Right atrium auricular region (tissue), 2 donors: ENCODE data around the gene NEURL2. TPM values are rescaled to one million over a fixed set of nuclear protein-coding genes. Genes with fewer than 3 reads are reported as not detected.

ENCODE experiments used
- DNase-seq: peaks from one replicate; pipeline ENCODE4 v3.0.0-alpha.2; 2019; ENCODE audit warnings: low spot score
- H3K27ac ChIP-seq, 2 donors: fragments of 200-600 bp; sonication (generic); 1 replicate in 1 of 2; 2 replicates in 1 of 2; pipeline ENCODE4 v1.5.1; 2016 to 2019
- H3K27me3 ChIP-seq, 2 donors: fragments of 200-600 bp; sonication (generic); one replicate each; pipeline versions ENCODE4 v1.5.1 to v1.6.0; 2017 to 2019
- H3K36me3 ChIP-seq: fragments of 200-600 bp; sonication (generic); one replicate; pipeline ENCODE4 v1.5.1; 2016
- H3K4me1 ChIP-seq, 2 donors: fragments of 200-600 bp; sonication (generic); one replicate each; pipeline versions ENCODE4 v1.5.1 to v1.6.0; 2017 to 2019
- H3K4me3 ChIP-seq, 2 donors: fragments of 200-600 bp; sonication (generic); 1 replicate in 1 of 2; 2 replicates in 1 of 2; pipeline ENCODE4 v1.5.1; 2017 to 2019; ENCODE audit warnings: mild to moderate bottlenecking in 1 of 2, moderate library complexity in 1 of 2
- H3K9me3 ChIP-seq, 2 donors: fragments of 200-600 bp; sonication (generic); one replicate each; pipeline ENCODE4 v1.5.1; 2019
- CTCF ChIP-seq, 2 donors: fragments of 200-600 bp; sonication (generic); IDR thresholded peaks; one replicate each; pipeline ENCODE4 v1.5.1; 2019; ENCODE audit warnings: antibody characterized with exemption in 2 of 2
- total RNA-seq, 2 donors: library from RNA; depleted of rRNA; stranded (reverse); fragments of >200 nt; gene quantifications; one replicate each; pipeline ENCODE4 v1.1.0, GENCODE V29; 2016

The NEURL2 gene
- total RNA-seq, 2 donors from 2014 or later, result 8.7 to 8.8 TPM

GRCh38 chr20:45913116-45913515 is 22.1 kb upstream of the NEURL2 start:
- Histone ChIP-seq H3K9me3 (no peaks in the 10 kb centered on the region), H3K4me3 (no peak overlapping the region), H3K4me1 (peaks cover 0 to 33% of the 10 kb centered on the region in 2 donors), H3K27ac (peak overlapping the region; percentile 25 to 82), H3K36me3 (no peaks in the 10 kb centered on the region), H3K27me3 (no peaks in the 10 kb centered on the region)
- TF ChIP-seq CTCF (IDR thresholded peaks at IDR 0.05), result no peak
- no peak for DNase-seq

GRCh38 chr20:45912344-45912682 is 21.3 kb upstream of the NEURL2 start:
- TF ChIP-seq CTCF (IDR thresholded peaks at IDR 0.05), result no peak
- peaks cover 0 to 31% of the 10 kb centered on the region in 2 donors for H3K4me1 ChIP-seq
- no peaks in the 10 kb centered on the region for H3K27me3 ChIP-seq

DNA sequence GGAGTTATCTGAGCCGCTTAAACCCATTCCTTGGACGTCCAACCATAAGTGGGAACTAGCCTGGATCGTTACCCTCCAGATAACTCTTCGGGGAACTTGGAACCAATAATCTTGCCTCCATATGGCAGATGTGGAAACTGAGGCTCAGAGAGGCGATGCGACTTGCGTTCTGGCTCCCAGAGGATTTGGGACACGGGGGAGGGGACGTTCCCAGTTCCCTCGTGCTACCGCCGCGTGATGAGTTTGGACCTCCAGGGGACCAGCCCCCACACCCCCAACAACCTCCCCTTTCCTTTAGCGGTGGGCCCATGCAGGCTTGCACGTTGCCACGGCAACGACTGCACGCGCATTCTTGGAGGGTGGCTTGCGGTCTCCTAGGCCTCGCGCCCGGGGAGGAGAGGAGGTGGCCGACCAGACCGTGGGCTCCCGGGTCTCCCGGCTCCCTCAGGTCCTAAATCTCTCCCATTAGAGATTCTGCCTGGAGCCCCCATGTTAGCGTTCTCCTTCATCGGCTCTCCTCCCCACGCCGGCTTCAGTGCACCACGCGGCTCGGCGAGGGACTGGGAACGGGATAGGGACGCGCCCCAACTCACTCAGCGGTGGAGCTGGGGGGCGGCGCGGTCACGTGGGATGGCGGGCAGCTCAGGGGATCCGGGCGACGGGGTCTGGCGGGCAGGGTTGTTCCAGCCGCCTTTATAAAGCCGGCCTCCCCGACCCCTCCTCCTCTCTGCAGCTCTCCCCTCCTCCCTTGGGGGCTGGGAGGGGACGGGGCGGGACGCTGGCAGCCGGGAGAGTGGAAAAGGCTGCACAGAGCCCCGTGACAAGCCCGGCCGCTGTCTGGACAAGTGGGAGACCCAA is 20.7 kb upstream of the NEURL2 start, which contains the start of gene PLTP:
Gene PLTP, minus strand, starts transcription at position 670 of the 858 bp plus-strand sequence. CDS start 703 bp downstream, outside the sequence.
- TF ChIP-seq CTCF (IDR thresholded peaks at IDR 0.05), result no peak
- peak within 1 kb of the TSS; percentile 42 to 58 for H3K4me3 ChIP-seq
- peaks cover 0 to 31% of the 10 kb centered on the region in 2 donors for H3K4me1 ChIP-seq
- H3K27me3 ChIP-seq, result no peaks in the 10 kb centered on the region
- DNase-seq, result peak; percentile 85
- peak within 1 kb of the TSS; percentile 82 to 88 for H3K27ac ChIP-seq
- no peaks in the 10 kb centered on the region for H3K9me3 ChIP-seq
- H3K36me3 ChIP-seq, result no peaks in the 10 kb centered on the region

More at GRCh38 chr20:45912344-45912682, 21.3 kb upstream of the NEURL2 start:
- DNase-seq, result no peak
- H3K4me3 ChIP-seq, result peak overlapping the region; percentile 42 to 58
- peak overlapping the region; percentile 82 to 88 for H3K27ac ChIP-seq
- H3K36me3 ChIP-seq, result no peaks in the 10 kb centered on the region
- no peaks in the 10 kb centered on the region for H3K9me3 ChIP-seq

DNA sequence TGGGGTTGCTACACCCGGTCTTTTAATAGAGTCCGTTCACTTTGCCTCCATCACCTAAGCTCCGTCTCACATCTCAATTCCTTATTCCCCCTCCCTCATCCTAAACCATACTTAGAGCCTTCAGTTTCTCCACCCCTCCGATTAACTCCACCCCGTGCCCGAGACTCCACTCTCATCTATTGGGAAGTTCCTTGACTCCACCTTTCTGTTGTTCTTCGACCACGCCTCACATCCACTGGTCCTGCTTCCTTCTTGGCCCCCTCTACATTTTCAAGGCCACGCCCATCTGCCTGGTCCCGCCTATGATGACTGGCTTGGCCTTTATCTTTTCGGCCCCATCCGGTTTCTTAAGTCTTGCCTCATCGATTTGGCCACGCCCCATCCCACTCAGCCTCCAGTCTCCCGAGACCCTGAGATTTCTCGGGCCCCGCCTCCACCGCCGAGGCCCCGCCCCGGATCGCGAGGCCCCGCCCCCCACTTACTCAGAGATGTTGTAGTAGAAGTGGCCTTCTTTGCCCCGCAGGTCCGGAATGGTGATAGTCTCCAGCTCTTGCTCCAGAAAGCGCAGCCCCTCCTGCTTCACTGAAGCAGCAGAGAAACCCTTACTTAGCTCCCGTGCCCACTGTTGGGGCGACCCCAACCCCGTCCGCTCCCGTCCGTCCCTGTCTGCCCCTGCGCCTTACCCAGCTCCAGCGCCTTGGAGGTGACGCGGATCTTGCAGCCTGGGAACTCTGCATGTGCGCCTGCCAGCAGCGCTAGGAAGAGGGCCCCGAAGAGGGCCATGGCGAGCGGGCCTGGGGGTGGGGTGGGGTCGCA is 19.9 kb upstream of the NEURL2 start:
- Histone ChIP-seq H3K27me3 (no peaks in the 10 kb centered on the region), H3K36me3 (peaks cover 4% of the 10 kb centered on the region), H3K4me1 (peaks cover 0 to 31% of the 10 kb centered on the region in 2 donors), H3K27ac (peak overlapping the region; percentile 82 to 88), H3K4me3 (peak overlapping the region; percentile 42 to 58), H3K9me3 (no peaks in the 10 kb centered on the region)
- TF ChIP-seq CTCF (IDR thresholded peaks at IDR 0.05), result no peak
- peak; percentile 100 for DNase-seq

GRCh38 chr20:45909817-45910669 is 19.0 kb upstream of the NEURL2 start:
- no peaks in the 10 kb centered on the region for H3K9me3 ChIP-seq
- peaks cover 6% of the 10 kb centered on the region for H3K36me3 ChIP-seq
- H3K4me3 ChIP-seq, result peak overlapping the region; percentile 42 to 58
- peaks cover 0 to 31% of the 10 kb centered on the region in 2 donors for H3K4me1 ChIP-seq
- H3K27me3 ChIP-seq, result no peaks in the 10 kb centered on the region
- DNase-seq, result no peak
- no peak for TF ChIP-seq CTCF (IDR thresholded peaks at IDR 0.05)
- H3K27ac ChIP-seq, result peak overlapping the region; percentile 17 to 82
